ENCODE data around the gene CDHR3. TPM values are rescaled to one million over a fixed set of nuclear protein-coding genes. Genes with fewer than 3 reads are reported as not detected.

The CDHR3 gene
- polyA plus RNA-seq, 1 donor from 2014 or later = 2.9 TPM

DNA sequence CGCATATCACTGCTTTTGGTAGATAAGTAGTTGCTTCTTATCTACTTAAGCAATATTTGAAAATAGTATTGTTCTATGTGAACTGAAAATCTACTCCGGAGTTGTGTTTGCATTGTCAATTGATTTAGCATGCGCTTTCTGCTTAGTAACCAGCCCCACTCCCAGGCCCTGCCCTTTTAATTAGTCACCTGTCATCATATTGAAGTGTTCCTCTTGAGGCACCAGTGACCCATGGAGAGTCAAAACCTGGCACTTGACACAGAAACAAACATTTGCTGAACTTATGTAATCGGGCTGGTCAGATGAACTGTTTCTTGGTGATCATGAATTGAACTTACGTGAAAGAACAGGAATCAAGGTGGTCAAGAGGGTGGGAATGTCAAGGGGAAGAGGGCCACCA lies 27.8 kb upstream of the CDHR3 start:
- Histone ChIP-seq H4K20me1 (ENCODE audit: insufficient read depth) (no peaks in the 10 kb centered on the region), H2AFZ (ENCODE audit: low read depth, low read length) (no peak overlapping the region), H3K27me3 (ENCODE audit: insufficient read depth, low read depth, low read length) (no peaks in the 10 kb centered on the region), H3K9me2 (ENCODE audit: insufficient read depth, low read length) (no peaks in the 10 kb centered on the region), H3K79me2 (replicated peaks; ENCODE audit: insufficient read depth, low read length) (no peaks in the 10 kb centered on the region), H3K27ac (ENCODE audit: low read length) (no peak overlapping the region), H3K9me3 (ENCODE audit: low read length) (no peaks in the 10 kb centered on the region), H3K9ac (ENCODE audit: low read length) (no peak overlapping the region), H3F3A (ENCODE audit: insufficient read depth, low read length, poor library complexity, severe bottlenecking) (no peaks in the 10 kb centered on the region), H3K4me3 (ENCODE audit: low read length) (no peak overlapping the region), H3K4me2 (ENCODE audit: low read length) (no peak overlapping the region), H3K36me3 (ENCODE audit: insufficient read depth, low read length) (no peaks in the 10 kb centered on the region)
- no peak for TF ChIP-seq RAD21 (conservative IDR thresholded peaks at IDR 0.05)
- TF ChIP-seq TAF1 (IDR thresholded peaks at IDR 0.05; ENCODE audit: low read depth) = no peak
- no peak for TF ChIP-seq EP300 (conservative IDR thresholded peaks at IDR 0.05; ENCODE audit: poor library complexity, severe bottlenecking)
- no peak for TF ChIP-seq EZH2 (IDR thresholded peaks at IDR 0.05; ENCODE audit: borderline replicate concordance, insufficient read depth, low read length, poor library complexity, severe bottlenecking)
- TF ChIP-seq POLR2AphosphoS5 (IDR thresholded peaks at IDR 0.05) = no peak
- TF ChIP-seq, protein P1, sequence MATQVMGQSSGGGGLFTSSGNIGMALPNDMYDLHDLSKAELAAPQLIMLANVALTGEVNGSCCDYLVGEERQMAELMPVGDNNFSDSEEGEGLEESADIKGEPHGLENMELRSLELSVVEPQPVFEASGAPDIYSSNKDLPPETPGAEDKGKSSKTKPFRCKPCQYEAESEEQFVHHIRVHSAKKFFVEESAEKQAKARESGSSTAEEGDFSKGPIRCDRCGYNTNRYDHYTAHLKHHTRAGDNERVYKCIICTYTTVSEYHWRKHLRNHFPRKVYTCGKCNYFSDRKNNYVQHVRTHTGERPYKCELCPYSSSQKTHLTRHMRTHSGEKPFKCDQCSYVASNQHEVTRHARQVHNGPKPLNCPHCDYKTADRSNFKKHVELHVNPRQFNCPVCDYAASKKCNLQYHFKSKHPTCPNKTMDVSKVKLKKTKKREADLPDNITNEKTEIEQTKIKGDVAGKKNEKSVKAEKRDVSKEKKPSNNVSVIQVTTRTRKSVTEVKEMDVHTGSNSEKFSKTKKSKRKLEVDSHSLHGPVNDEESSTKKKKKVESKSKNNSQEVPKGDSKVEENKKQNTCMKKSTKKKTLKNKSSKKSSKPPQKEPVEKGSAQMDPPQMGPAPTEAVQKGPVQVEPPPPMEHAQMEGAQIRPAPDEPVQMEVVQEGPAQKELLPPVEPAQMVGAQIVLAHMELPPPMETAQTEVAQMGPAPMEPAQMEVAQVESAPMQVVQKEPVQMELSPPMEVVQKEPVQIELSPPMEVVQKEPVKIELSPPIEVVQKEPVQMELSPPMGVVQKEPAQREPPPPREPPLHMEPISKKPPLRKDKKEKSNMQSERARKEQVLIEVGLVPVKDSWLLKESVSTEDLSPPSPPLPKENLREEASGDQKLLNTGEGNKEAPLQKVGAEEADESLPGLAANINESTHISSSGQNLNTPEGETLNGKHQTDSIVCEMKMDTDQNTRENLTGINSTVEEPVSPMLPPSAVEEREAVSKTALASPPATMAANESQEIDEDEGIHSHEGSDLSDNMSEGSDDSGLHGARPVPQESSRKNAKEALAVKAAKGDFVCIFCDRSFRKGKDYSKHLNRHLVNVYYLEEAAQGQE (IDR thresholded peaks at IDR 0.05; ENCODE audit: borderline replicate concordance) = no peak
- no peak for TF ChIP-seq SMC3 (conservative IDR thresholded peaks at IDR 0.05; ENCODE audit: poor library complexity)
- TF ChIP-seq, protein P2, sequence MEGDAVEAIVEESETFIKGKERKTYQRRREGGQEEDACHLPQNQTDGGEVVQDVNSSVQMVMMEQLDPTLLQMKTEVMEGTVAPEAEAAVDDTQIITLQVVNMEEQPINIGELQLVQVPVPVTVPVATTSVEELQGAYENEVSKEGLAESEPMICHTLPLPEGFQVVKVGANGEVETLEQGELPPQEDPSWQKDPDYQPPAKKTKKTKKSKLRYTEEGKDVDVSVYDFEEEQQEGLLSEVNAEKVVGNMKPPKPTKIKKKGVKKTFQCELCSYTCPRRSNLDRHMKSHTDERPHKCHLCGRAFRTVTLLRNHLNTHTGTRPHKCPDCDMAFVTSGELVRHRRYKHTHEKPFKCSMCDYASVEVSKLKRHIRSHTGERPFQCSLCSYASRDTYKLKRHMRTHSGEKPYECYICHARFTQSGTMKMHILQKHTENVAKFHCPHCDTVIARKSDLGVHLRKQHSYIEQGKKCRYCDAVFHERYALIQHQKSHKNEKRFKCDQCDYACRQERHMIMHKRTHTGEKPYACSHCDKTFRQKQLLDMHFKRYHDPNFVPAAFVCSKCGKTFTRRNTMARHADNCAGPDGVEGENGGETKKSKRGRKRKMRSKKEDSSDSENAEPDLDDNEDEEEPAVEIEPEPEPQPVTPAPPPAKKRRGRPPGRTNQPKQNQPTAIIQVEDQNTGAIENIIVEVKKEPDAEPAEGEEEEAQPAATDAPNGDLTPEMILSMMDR (IDR thresholded peaks at IDR 0.05; ENCODE audit: poor library complexity, severe bottlenecking) = no peak
- TF ChIP-seq MXI1 (conservative IDR thresholded peaks at IDR 0.05; ENCODE audit: poor library complexity, severe bottlenecking) = no peak

DNA sequence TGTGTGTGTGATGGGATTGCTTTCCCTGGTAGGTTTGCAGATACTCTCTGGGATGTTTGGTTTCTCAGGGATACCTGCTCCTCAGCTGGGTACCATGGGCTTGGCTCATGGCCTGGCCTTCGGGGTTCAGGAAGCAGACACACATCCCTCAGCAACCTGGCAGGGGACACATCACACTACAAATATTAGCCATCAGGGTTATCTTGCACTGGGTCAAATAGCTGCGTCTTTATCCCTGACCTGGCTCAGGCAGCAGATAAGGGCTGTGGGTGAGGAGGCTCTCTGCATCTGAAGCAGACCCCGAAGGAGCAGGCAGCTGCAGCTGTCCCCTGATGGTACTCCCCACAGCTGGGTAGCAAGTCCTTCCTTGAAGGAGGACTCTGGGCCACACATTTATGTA lies 25.7 kb upstream of the CDHR3 start:
- Histone ChIP-seq H3K27ac (ENCODE audit: low read length) (no peak overlapping the region), H3K4me2 (ENCODE audit: low read length) (no peak overlapping the region), H4K20me1 (ENCODE audit: insufficient read depth) (no peaks in the 10 kb centered on the region), H3K9me2 (ENCODE audit: insufficient read depth, low read length) (no peaks in the 10 kb centered on the region), H3K4me3 (ENCODE audit: low read length) (no peak overlapping the region), H3K36me3 (ENCODE audit: insufficient read depth, low read length) (no peaks in the 10 kb centered on the region), H3K79me2 (replicated peaks; ENCODE audit: insufficient read depth, low read length) (no peaks in the 10 kb centered on the region), H3F3A (ENCODE audit: insufficient read depth, low read length, poor library complexity, severe bottlenecking) (no peaks in the 10 kb centered on the region), H3K27me3 (ENCODE audit: insufficient read depth, low read depth, low read length) (no peaks in the 10 kb centered on the region), H3K9ac (ENCODE audit: low read length) (no peak overlapping the region), H2AFZ (ENCODE audit: low read depth, low read length) (no peak overlapping the region), H3K9me3 (ENCODE audit: low read length) (no peaks in the 10 kb centered on the region)
- no peak for TF ChIP-seq SMC3 (conservative IDR thresholded peaks at IDR 0.05; ENCODE audit: poor library complexity)
- no peak for TF ChIP-seq EZH2 (IDR thresholded peaks at IDR 0.05; ENCODE audit: borderline replicate concordance, insufficient read depth, low read length, poor library complexity, severe bottlenecking)
- no peak for TF ChIP-seq MXI1 (conservative IDR thresholded peaks at IDR 0.05; ENCODE audit: poor library complexity, severe bottlenecking)
- TF ChIP-seq POLR2AphosphoS5 (IDR thresholded peaks at IDR 0.05) = no peak
- TF ChIP-seq EP300 (conservative IDR thresholded peaks at IDR 0.05; ENCODE audit: poor library complexity, severe bottlenecking) = no peak
- TF ChIP-seq, protein P2 (IDR thresholded peaks at IDR 0.05; ENCODE audit: poor library complexity, severe bottlenecking) = no peak
- TF ChIP-seq, protein P1 (IDR thresholded peaks at IDR 0.05; ENCODE audit: borderline replicate concordance) = no peak
- no peak for TF ChIP-seq RAD21 (conservative IDR thresholded peaks at IDR 0.05)
- no peak for TF ChIP-seq TAF1 (IDR thresholded peaks at IDR 0.05; ENCODE audit: low read depth)
